ENCODE data around the gene DHX35.

GRCh38 chr20:38957915-38958485 is 4.1 kb upstream of the DHX35 start:
- TF ChIP-seq EZH2 (IDR thresholded peaks at IDR 0.05; ENCODE audit: insufficient read depth, poor library complexity, severe bottlenecking) (no peak), EZH2phosphoT487 (IDR thresholded peaks at IDR 0.05; ENCODE audit: insufficient read depth, low read depth) (no peak)

Measured in GM23248 (cell line).